ENCODE measurements around the gene ZBED5. TPM values are rescaled to one million over a fixed set of nuclear protein-coding genes. Genes with fewer than 3 reads are reported as not detected.
A peak's percentile ranks its signal among the peaks of the same experiment; 100 is the strongest.

Gene ZBED5
- total and polyA plus RNA-seq, 2 experiments from 2014 or later, result 30.5 to 46.2 TPM

GRCh38 chr11:10895285-10895684, 37.4 kb upstream of the ZBED5 start:
- no peaks in the 10 kb centered on the region for H3K9me2 ChIP-seq (replicated peaks; ENCODE audit: insufficient read depth)
- H3K79me2 ChIP-seq, result no peaks in the 10 kb centered on the region
- WGBS (ENCODE audit: low lambda C conversion rate, missing lambda C conversion rate), result 98% methylated on average over 2 of the region's 2 CpGs
- H3K36me3 ChIP-seq (replicated peaks; ENCODE audit: insufficient read depth, low read depth), result no peaks in the 10 kb centered on the region
- no peak overlapping the region for H3K4me3 ChIP-seq
- no peaks in the 10 kb centered on the region for H3K9me3 ChIP-seq (ENCODE audit: low read depth)
- H4K20me1 ChIP-seq (ENCODE audit: insufficient read depth, poor library complexity, severe bottlenecking), result no peaks in the 10 kb centered on the region
- H3K4me2 ChIP-seq, result no peak overlapping the region
- H3K4me1 ChIP-seq (ENCODE audit: insufficient read depth), result peaks cover 40% of the 10 kb centered on the region
- DNase-seq (ENCODE audit: low spot score), result no peak
- no peak overlapping the region for H2AFZ ChIP-seq
- H3K27me3 ChIP-seq, result no peaks in the 10 kb centered on the region
- peak overlapping the region; percentile 92 for H3K27ac ChIP-seq
- no peak for TF ChIP-seq EZH2phosphoT487 (IDR thresholded peaks at IDR 0.05; ENCODE audit: low read depth, severe bottlenecking, unreplicated experiment)
- no peak for TF ChIP-seq CTCF (IDR thresholded peaks at IDR 0.05; ENCODE audit: poor library complexity)
- no peak for TF ChIP-seq EZH2 (IDR thresholded peaks at IDR 0.05; ENCODE audit: borderline replicate concordance)

GRCh38 chr11:10894666-10895065, 36.8 kb upstream of the ZBED5 start:
- DNase-seq (ENCODE audit: low spot score), result no peak
- peak overlapping the region; percentile 92 for H3K27ac ChIP-seq
- WGBS (ENCODE audit: low lambda C conversion rate, missing lambda C conversion rate), result 86% methylated on average over 1 of the region's 1 CpG
- H3K9me3 ChIP-seq (ENCODE audit: low read depth), result no peaks in the 10 kb centered on the region
- H3K4me2 ChIP-seq, result no peak overlapping the region
- H3K79me2 ChIP-seq, result no peaks in the 10 kb centered on the region
- peaks cover 36% of the 10 kb centered on the region for H3K4me1 ChIP-seq (ENCODE audit: insufficient read depth)
- H3K9me2 ChIP-seq (replicated peaks; ENCODE audit: insufficient read depth), result no peaks in the 10 kb centered on the region
- H3K27me3 ChIP-seq, result no peaks in the 10 kb centered on the region
- no peak overlapping the region for H2AFZ ChIP-seq
- no peak for TF ChIP-seq CTCF (IDR thresholded peaks at IDR 0.05; ENCODE audit: poor library complexity)
- TF ChIP-seq EZH2 (IDR thresholded peaks at IDR 0.05; ENCODE audit: borderline replicate concordance), result no peak
- TF ChIP-seq EZH2phosphoT487 (IDR thresholded peaks at IDR 0.05; ENCODE audit: low read depth, severe bottlenecking, unreplicated experiment), result no peak
- H3K4me3 ChIP-seq, result no peak overlapping the region
- H4K20me1 ChIP-seq (ENCODE audit: insufficient read depth, poor library complexity, severe bottlenecking), result no peaks in the 10 kb centered on the region
- no peaks in the 10 kb centered on the region for H3K36me3 ChIP-seq (replicated peaks; ENCODE audit: insufficient read depth, low read depth)

GRCh38 chr11:10893714-10894151, 35.9 kb upstream of the ZBED5 start:
- Histone ChIP-seq H2AFZ (no peak overlapping the region), H3K27ac (peak overlapping the region; percentile 92), H3K4me2 (peak overlapping the region; percentile 3), H3K79me2 (no peaks in the 10 kb centered on the region), H3K9me3 (ENCODE audit: low read depth) (no peaks in the 10 kb centered on the region), H3K36me3 (replicated peaks; ENCODE audit: insufficient read depth, low read depth) (no peaks in the 10 kb centered on the region), H3K4me1 (ENCODE audit: insufficient read depth) (peaks cover 27% of the 10 kb centered on the region), H4K20me1 (ENCODE audit: insufficient read depth, poor library complexity, severe bottlenecking) (no peaks in the 10 kb centered on the region), H3K27me3 (no peaks in the 10 kb centered on the region), H3K4me3 (no peak overlapping the region), H3K9me2 (replicated peaks; ENCODE audit: insufficient read depth) (no peaks in the 10 kb centered on the region)
- peak; percentile 71 for DNase-seq (ENCODE audit: low spot score)
- TF ChIP-seq EZH2phosphoT487 (IDR thresholded peaks at IDR 0.05; ENCODE audit: low read depth, severe bottlenecking, unreplicated experiment) (no peak), CTCF (IDR thresholded peaks at IDR 0.05; ENCODE audit: poor library complexity) (peak; percentile 41)

- no peak for DNase-seq (ENCODE audit: low spot score)
- Histone ChIP-seq H4K20me1 (ENCODE audit: insufficient read depth, poor library complexity, severe bottlenecking) (no peaks in the 10 kb centered on the region), H3K4me1 (ENCODE audit: insufficient read depth) (peaks cover 24% of the 10 kb centered on the region), H3K9me2 (replicated peaks; ENCODE audit: insufficient read depth) (no peaks in the 10 kb centered on the region), H3K4me2 (no peak overlapping the region), H3K4me3 (no peak overlapping the region), H3K36me3 (replicated peaks; ENCODE audit: insufficient read depth, low read depth) (no peaks in the 10 kb centered on the region), H3K9me3 (ENCODE audit: low read depth) (no peaks in the 10 kb centered on the region), H3K27me3 (no peaks in the 10 kb centered on the region), H2AFZ (no peak overlapping the region), H3K27ac (peak overlapping the region; percentile 87), H3K79me2 (no peaks in the 10 kb centered on the region)
- TF ChIP-seq EZH2 (IDR thresholded peaks at IDR 0.05; ENCODE audit: borderline replicate concordance) (no peak), CTCF (IDR thresholded peaks at IDR 0.05; ENCODE audit: poor library complexity) (no peak), EZH2phosphoT487 (IDR thresholded peaks at IDR 0.05; ENCODE audit: low read depth, severe bottlenecking, unreplicated experiment) (no peak)
- WGBS (ENCODE audit: low lambda C conversion rate, missing lambda C conversion rate), result 88% methylated on average over 2 of the region's 2 CpGs
These were observed 34.4 kb upstream of the ZBED5 start for GRCh38 chr11:10892250-10892649.

All from hepatocyte (in vitro differentiated cells).